Astrocyte (in vitro differentiated cells and primary cell): ENCODE measurements around the gene CROCC2. TPM values are rescaled to one million over a fixed set of nuclear protein-coding genes. Genes with fewer than 3 reads are reported as not detected.

ENCODE experiments used
- DNase-seq: peaks from one replicate; pipeline ENCODE4 v3.0.0-alpha.2; 2010; ENCODE audit warnings: low read depth
- FAIRE-seq: peaks from 2 replicates; lab custom pipeline; 2011; peaks lifted over from hg19 to GRCh38; lab: Jason Lieb, UNC
- H2AFZ ChIP-seq: 2 replicates; pipeline ENCODE4 v1.6.0; 2012; ENCODE audit warnings: low read depth, low read length, inconsistent platforms
- H3K27ac ChIP-seq: 2 replicates; pipeline ENCODE4 v1.5.1; 2011; ENCODE audit warnings: low read depth, low read length, inconsistent platforms
- H3K27me3 ChIP-seq: 2 replicates; pipeline ENCODE4 v1.6.0; 2011; ENCODE audit warnings: low read length, inconsistent platforms; ENCODE audit not compliant: insufficient read depth
- H3K36me3 ChIP-seq: 2 replicates; pipeline ENCODE4 v1.5.1; 2011; ENCODE audit warnings: low read length, inconsistent platforms; ENCODE audit not compliant: insufficient read depth
- H3K4me1 ChIP-seq: 2 replicates; pipeline ENCODE4 v1.5.1; 2011; ENCODE audit warnings: low read length, inconsistent platforms; ENCODE audit not compliant: insufficient read depth
- H3K4me2 ChIP-seq: 2 replicates; pipeline ENCODE4 v1.6.0; 2012; ENCODE audit warnings: low read length, inconsistent platforms
- H3K4me3 ChIP-seq: 2 replicates; pipeline ENCODE4 v1.5.1; 2011; ENCODE audit warnings: low read depth, mild to moderate bottlenecking, low read length, inconsistent platforms; ENCODE audit not compliant: insufficient read depth
- H3K79me2 ChIP-seq: 2 replicates; pipeline ENCODE4 v1.6.0; 2012; ENCODE audit warnings: mild to moderate bottlenecking, low read length, inconsistent platforms; ENCODE audit not compliant: insufficient read depth
- H3K9ac ChIP-seq: 2 replicates; pipeline ENCODE4 v1.6.0; 2012; ENCODE audit warnings: mild to moderate bottlenecking, low read length, inconsistent platforms
- H3K9me3 ChIP-seq: 2 replicates; pipeline ENCODE4 v1.5.1; 2012; ENCODE audit warnings: low read depth, mild to moderate bottlenecking, low read length, inconsistent platforms; ENCODE audit not compliant: insufficient read depth
- H4K20me1 ChIP-seq: 2 replicates; pipeline ENCODE4 v1.6.0; 2012; ENCODE audit warnings: low read length, inconsistent platforms; ENCODE audit not compliant: insufficient read depth
- H3K27ac Mint-ChIP-seq: one replicate; pipeline ENCODE4 v1.8.0; 2021; ENCODE audit warnings: mild to moderate bottlenecking, mixed read lengths; ENCODE audit not compliant: unreplicated experiment
- H3K27me3 Mint-ChIP-seq: one replicate; pipeline ENCODE4 v1.8.0; 2021; ENCODE audit warnings: low read depth, mixed read lengths; ENCODE audit not compliant: unreplicated experiment
- H3K36me3 Mint-ChIP-seq: one replicate; pipeline ENCODE4 v1.8.0; 2021; ENCODE audit warnings: low read depth, mixed read lengths; ENCODE audit not compliant: unreplicated experiment
- H3K4me1 Mint-ChIP-seq: one replicate; pipeline ENCODE4 v1.8.0; 2021; ENCODE audit warnings: low read depth, mixed read lengths; ENCODE audit not compliant: unreplicated experiment
- H3K4me3 Mint-ChIP-seq: one replicate; pipeline ENCODE4 v1.8.0; 2021; ENCODE audit warnings: mild to moderate bottlenecking, moderate library complexity, mixed read lengths; ENCODE audit not compliant: unreplicated experiment
- H3K9me3 Mint-ChIP-seq: one replicate; pipeline ENCODE4 v1.8.0; 2021; ENCODE audit warnings: mild to moderate bottlenecking, mixed read lengths; ENCODE audit not compliant: unreplicated experiment
- EZH2 ChIP-seq: IDR thresholded peaks from 2 replicates; pipeline ENCODE4 v1.6.1; 2012; ENCODE audit warnings: mild to moderate bottlenecking, low read length, inconsistent platforms; ENCODE audit not compliant: insufficient read depth
- total RNA-seq: library from RNA; stranded (reverse); gene quantifications from 2 replicates; pipeline ENCODE4 v1.2.1, GENCODE V29; 2021
- TF ChIP-seq, protein P1 (sequence below): IDR thresholded peaks from 2 replicates; pipeline ENCODE4 v1.5.1; 2011; ENCODE audit warnings: low read depth, mild to moderate bottlenecking, inconsistent platforms, low read length, moderate library complexity; ENCODE audit not compliant: insufficient read depth

CROCC2 gene
- total RNA-seq, 1 donor from 2014 or later, result not detected

DNA sequence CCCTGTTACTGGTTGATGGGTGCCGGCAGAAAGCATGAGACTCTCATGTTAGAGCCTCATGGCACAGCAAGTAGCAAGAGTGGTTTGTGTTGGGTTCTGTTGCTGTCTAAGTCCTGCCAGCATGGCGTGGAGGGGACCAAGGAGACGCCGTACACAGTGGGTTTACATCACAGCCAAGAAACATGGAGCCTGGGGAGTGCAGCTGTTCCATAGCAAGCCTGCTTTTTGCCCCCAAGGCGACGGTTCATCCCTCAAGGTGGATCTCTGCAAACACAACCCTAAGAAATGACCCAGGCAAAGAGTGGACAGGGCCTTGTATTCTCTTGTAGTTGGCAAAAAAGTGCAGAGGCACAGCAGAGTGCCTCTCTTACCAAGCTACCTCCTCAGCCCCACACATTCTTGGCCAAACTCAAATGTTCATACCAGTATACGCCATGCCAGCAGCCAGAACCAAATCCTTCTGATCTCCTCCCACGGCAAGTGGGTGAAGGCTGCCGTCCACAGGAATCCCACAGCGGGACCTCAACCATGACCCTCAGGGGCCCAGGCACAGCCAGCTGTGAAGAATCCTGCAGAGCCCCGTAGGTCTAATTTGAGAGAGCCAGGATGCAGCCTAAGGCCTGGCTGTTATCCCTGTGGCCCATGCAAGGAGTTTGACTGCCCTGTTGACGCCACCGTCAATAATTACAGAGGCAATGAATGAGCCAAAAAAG, 111.2 kb downstream of the CROCC2 start:
- H3K27ac Mint-ChIP-seq, result no peak overlapping the region
- H3K9me3 ChIP-seq, result peaks cover 2% of the 10 kb centered on the region
- FAIRE-seq, result no peak

DNA sequence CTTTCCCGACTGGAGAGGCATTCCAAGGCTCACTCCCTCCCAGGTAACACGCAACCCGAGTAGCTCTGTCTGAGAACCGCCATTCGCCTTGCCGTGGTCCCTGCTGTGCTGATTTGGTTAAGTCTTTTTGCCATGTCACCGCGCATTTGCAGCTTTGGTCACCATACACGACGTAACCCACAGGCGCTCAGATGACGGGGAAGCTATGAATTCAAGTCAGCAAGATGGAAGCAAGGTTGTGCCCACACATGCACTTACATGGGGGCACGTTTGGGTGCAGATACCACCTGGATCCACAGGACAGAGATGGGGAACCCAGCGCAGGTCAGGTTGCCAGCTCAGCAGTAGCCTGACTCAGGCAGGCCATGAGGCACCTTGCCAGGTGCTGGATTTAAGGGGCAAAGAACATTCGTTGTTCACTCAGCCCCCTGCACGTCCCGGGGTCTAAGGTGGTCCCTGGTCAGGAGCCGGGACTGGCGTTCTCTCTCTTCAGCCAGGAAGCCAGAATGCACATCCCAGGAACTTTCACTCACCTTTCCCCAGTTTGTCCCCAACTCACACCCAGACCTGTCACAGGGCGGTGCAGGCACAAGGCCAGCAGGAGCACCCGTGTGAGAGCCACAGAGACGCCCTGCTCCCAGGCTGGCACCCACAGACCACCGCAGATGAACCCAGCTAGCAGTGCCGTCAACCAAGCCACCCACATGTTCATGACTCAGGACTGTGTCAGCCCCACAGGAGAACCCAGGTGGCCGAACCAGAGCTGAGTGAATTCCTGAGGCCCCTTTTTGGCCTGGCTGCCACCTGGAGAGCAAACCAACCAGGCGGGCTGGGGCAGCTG, 112.1 kb downstream of the CROCC2 start:
- no peaks in the 10 kb centered on the region for H3K4me1 ChIP-seq
- DNase-seq, result peak; percentile 47
- no peak for FAIRE-seq
- no peak overlapping the region for H3K4me2 ChIP-seq
- no peaks in the 10 kb centered on the region for H4K20me1 ChIP-seq
- no peaks in the 10 kb centered on the region for H3K27me3 ChIP-seq
- H3K4me3 ChIP-seq, result no peak overlapping the region
- no peak overlapping the region for H3K9ac ChIP-seq
- H3K27ac ChIP-seq, result no peak overlapping the region
- H3K27ac Mint-ChIP-seq, result no peak overlapping the region
- H3K4me1 Mint-ChIP-seq, result no peaks in the 10 kb centered on the region
- H3K27me3 Mint-ChIP-seq, result peaks cover 24% of the 10 kb centered on the region
- no peak overlapping the region for H2AFZ ChIP-seq
- TF ChIP-seq EZH2, result no peak
- TF ChIP-seq, protein P1, sequence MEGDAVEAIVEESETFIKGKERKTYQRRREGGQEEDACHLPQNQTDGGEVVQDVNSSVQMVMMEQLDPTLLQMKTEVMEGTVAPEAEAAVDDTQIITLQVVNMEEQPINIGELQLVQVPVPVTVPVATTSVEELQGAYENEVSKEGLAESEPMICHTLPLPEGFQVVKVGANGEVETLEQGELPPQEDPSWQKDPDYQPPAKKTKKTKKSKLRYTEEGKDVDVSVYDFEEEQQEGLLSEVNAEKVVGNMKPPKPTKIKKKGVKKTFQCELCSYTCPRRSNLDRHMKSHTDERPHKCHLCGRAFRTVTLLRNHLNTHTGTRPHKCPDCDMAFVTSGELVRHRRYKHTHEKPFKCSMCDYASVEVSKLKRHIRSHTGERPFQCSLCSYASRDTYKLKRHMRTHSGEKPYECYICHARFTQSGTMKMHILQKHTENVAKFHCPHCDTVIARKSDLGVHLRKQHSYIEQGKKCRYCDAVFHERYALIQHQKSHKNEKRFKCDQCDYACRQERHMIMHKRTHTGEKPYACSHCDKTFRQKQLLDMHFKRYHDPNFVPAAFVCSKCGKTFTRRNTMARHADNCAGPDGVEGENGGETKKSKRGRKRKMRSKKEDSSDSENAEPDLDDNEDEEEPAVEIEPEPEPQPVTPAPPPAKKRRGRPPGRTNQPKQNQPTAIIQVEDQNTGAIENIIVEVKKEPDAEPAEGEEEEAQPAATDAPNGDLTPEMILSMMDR, result no peak
- H3K36me3 ChIP-seq, result no peaks in the 10 kb centered on the region
- peaks cover 3% of the 10 kb centered on the region for H3K9me3 ChIP-seq
- H3K4me3 Mint-ChIP-seq, result no peak overlapping the region
- H3K36me3 Mint-ChIP-seq, result peaks cover 3% of the 10 kb centered on the region
- no peaks in the 10 kb centered on the region for H3K79me2 ChIP-seq
- peaks cover 13% of the 10 kb centered on the region for H3K9me3 Mint-ChIP-seq

More for the DNA sequence above, 111.2 kb downstream of the CROCC2 start:
- no peak for TF ChIP-seq EZH2
- TF ChIP-seq, protein P1, result no peak
- H3K36me3 Mint-ChIP-seq, result peaks cover 3% of the 10 kb centered on the region
- Histone ChIP-seq H3K9ac (no peak overlapping the region), H3K27me3 (no peaks in the 10 kb centered on the region), H3K27ac (no peak overlapping the region), H3K4me3 (no peak overlapping the region), H4K20me1 (no peaks in the 10 kb centered on the region), H2AFZ (no peak overlapping the region), H3K79me2 (no peaks in the 10 kb centered on the region), H3K4me1 (no peaks in the 10 kb centered on the region), H3K4me2 (no peak overlapping the region), H3K36me3 (no peaks in the 10 kb centered on the region)
- peaks cover 11% of the 10 kb centered on the region for H3K9me3 Mint-ChIP-seq
- H3K4me3 Mint-ChIP-seq, result no peak overlapping the region
- H3K4me1 Mint-ChIP-seq, result no peaks in the 10 kb centered on the region
- no peak for DNase-seq
- peaks cover 21% of the 10 kb centered on the region for H3K27me3 Mint-ChIP-seq
